Mesenchymal stem cell (in vitro differentiated cells and primary cell): ENCODE results near the gene LHX3.

ENCODE experiments used
- DNase-seq: peaks from one replicate; pipeline ENCODE4 v3.0.0-alpha.2; 2013
- H2AFZ ChIP-seq: one replicate; pipeline ENCODE4 v1.6.1; 2013; ENCODE audit warnings: low read depth, mild to moderate bottlenecking, control low read depth, inconsistent platforms, low read length, moderate library complexity
- H2AK5ac ChIP-seq: 2 replicates; pipeline ENCODE4 v1.6.1; 2013; ENCODE audit warnings: low read length, moderate library complexity, mild to moderate bottlenecking, inconsistent platforms; ENCODE audit not compliant: severe bottlenecking
- H2BK120ac ChIP-seq: one replicate; pipeline ENCODE4 v1.6.1; 2013; ENCODE audit warnings: low read depth, mild to moderate bottlenecking, inconsistent platforms, low read length, moderate library complexity
- H2BK12ac ChIP-seq, 2 experiments: one replicate each; pipeline ENCODE4 v1.6.1; 2013; ENCODE audit warnings: inconsistent platforms in 2 of 2, low read length in 2 of 2, mild to moderate bottlenecking in 2 of 2, moderate library complexity in 2 of 2, control low read depth in 1 of 2
- H2BK15ac ChIP-seq: one replicate; pipeline ENCODE4 v1.6.1; 2013; ENCODE audit warnings: mild to moderate bottlenecking, low read depth, inconsistent platforms; ENCODE audit not compliant: poor library complexity, severe bottlenecking
- H2BK5ac ChIP-seq: 2 replicates; pipeline ENCODE4 v1.6.1; 2013; ENCODE audit warnings: low read depth, mild to moderate bottlenecking, low read length, control low read depth, inconsistent platforms; ENCODE audit not compliant: poor library complexity, severe bottlenecking
- H3K14ac ChIP-seq, 2 experiments: one replicate each; pipeline ENCODE4 v1.6.1; 2013; ENCODE audit warnings: inconsistent platforms in 2 of 2, low read length in 2 of 2, control low read depth in 1 of 2, mild to moderate bottlenecking in 1 of 2, moderate library complexity in 1 of 2
- H3K18ac ChIP-seq, 2 experiments: one replicate each; pipeline ENCODE4 v1.6.1; 2013; ENCODE audit warnings: inconsistent platforms in 2 of 2, low read length in 2 of 2, control low read depth in 1 of 2, low read depth in 1 of 2, mild to moderate bottlenecking in 1 of 2
- H3K23ac ChIP-seq, 2 experiments: one replicate each; pipeline ENCODE4 v1.6.1; 2013; ENCODE audit warnings: inconsistent platforms in 2 of 2, low read length in 2 of 2, mild to moderate bottlenecking in 2 of 2, moderate library complexity in 2 of 2, control low read depth in 1 of 2
- H3K27ac ChIP-seq: 2 replicates; pipeline ENCODE4 v1.5.1; 2013; ENCODE audit warnings: mild to moderate bottlenecking, moderate library complexity, low read length, control low read depth, inconsistent platforms; ENCODE audit not compliant: poor library complexity, severe bottlenecking
- H3K27me3 ChIP-seq, 2 experiments: 2 replicates each; pipeline versions ENCODE4 v1.6.1 to v1.7.0; 2013; ENCODE audit warnings: low read length in 2 of 2, mild to moderate bottlenecking in 2 of 2, moderate library complexity in 2 of 2, control low read depth in 1 of 2, inconsistent platforms in 1 of 2; ENCODE audit not compliant: control insufficient read depth in 1 of 2, insufficient read depth in 1 of 2
- H3K36me3 ChIP-seq, 2 experiments: 2 replicates each; pipeline versions ENCODE4 v1.6.1 to v1.7.0; 2013; ENCODE audit warnings: low read length in 2 of 2, control low read depth in 1 of 2, inconsistent platforms in 1 of 2, low read depth in 1 of 2, mild to moderate bottlenecking in 1 of 2; ENCODE audit not compliant: insufficient read depth in 2 of 2, control insufficient read depth in 1 of 2
- H3K4ac ChIP-seq, 2 experiments: one replicate each; pipeline ENCODE4 v1.6.1; 2013; ENCODE audit warnings: inconsistent platforms in 2 of 2, low read length in 2 of 2, mild to moderate bottlenecking in 2 of 2, moderate library complexity in 2 of 2, control low read depth in 1 of 2, low read depth in 1 of 2
- H3K4me1 ChIP-seq: 2 replicates; pipeline ENCODE4 v1.6.1; 2013; ENCODE audit warnings: low read depth, low read length, control low read depth; ENCODE audit not compliant: control insufficient read depth, insufficient read depth
- H3K4me2 ChIP-seq: 2 replicates; pipeline ENCODE4 v1.6.1; 2013; ENCODE audit warnings: low read length, mild to moderate bottlenecking, inconsistent platforms; ENCODE audit not compliant: poor library complexity, severe bottlenecking
- H3K4me3 ChIP-seq, 2 experiments: 2 replicates each; pipeline versions ENCODE4 v1.5.1 to v1.7.0; 2013; ENCODE audit warnings: low read length in 2 of 2, mild to moderate bottlenecking in 2 of 2, control low read depth in 1 of 2, low read depth in 1 of 2; ENCODE audit not compliant: insufficient read depth in 1 of 2
- H3K79me1 ChIP-seq: replicated peaks from 2 replicates; pipeline ENCODE4 v1.6.1; 2013; ENCODE audit warnings: mild to moderate bottlenecking, control low read depth, low read length, inconsistent platforms; ENCODE audit not compliant: poor library complexity, severe bottlenecking
- H3K9ac ChIP-seq: 2 replicates; pipeline ENCODE4 v1.7.0; 2013; ENCODE audit warnings: mild to moderate bottlenecking, low read length, moderate library complexity
- H3K9me3 ChIP-seq: 2 replicates; pipeline ENCODE4 v1.7.0; 2013; ENCODE audit warnings: mild to moderate bottlenecking, low read length; ENCODE audit not compliant: control insufficient read depth
- H4K8ac ChIP-seq: one replicate; pipeline ENCODE4 v1.6.1; 2013; ENCODE audit warnings: inconsistent platforms, mild to moderate bottlenecking, low read length, moderate library complexity
- H4K91ac ChIP-seq: one replicate; pipeline ENCODE4 v1.6.1; 2013; ENCODE audit warnings: mild to moderate bottlenecking, low read length, inconsistent platforms
- WGBS: methylation state at CpG from one replicate; pipeline ENCODE4 v1.1.7; 2013; ENCODE audit warnings: mixed read lengths; 5-methylcytosine and 5-hydroxymethylcytosine counted together

Gene LHX3

DNA sequence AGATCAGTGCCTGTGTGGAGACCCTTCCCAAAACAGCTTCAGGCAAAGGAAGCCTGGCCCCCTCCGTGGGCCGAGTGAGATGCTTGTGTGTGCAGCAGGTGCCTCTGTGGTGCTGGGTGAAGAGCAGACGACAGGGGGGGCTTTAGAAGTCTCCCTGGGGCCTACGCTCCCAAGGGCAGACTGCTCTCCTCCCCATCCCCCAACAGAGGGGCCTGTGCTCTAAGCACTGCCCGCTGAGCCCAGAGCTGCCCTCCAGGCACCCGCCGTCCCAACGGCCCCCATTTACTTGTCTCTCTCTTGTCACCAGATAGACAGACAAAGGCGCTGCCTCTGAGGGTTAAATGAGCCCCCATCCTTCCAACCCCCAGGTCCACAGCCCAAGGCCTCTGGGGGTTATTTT, 2.7 kb upstream of the LHX3 start:
- Histone ChIP-seq H2AK5ac (no peak overlapping the region), H3K4me2 (no peak overlapping the region), H3K14ac (no peak overlapping the region), H3K23ac (no peak overlapping the region), H3K4me3 (no peak overlapping the region), H3K9me3 (no peaks in the 10 kb centered on the region), H2BK15ac (no peak overlapping the region), H2AFZ (no peak overlapping the region), H3K4ac (no peak overlapping the region), H2BK120ac (no peak overlapping the region), H3K79me1 (peaks cover 2% of the 10 kb centered on the region), H3K27me3 (peaks cover 20 to 24% of the 10 kb centered on the region in 2 experiments), H2BK5ac (no peak overlapping the region), H3K4me1 (peaks cover 10% of the 10 kb centered on the region), H3K18ac (no peak overlapping the region), H3K36me3 (peaks cover 7 to 51% of the 10 kb centered on the region in 2 experiments), H2BK12ac (no peak overlapping the region), H3K27ac (no peak overlapping the region), H3K9ac (no peak overlapping the region), H4K8ac (no peak overlapping the region), H4K91ac (no peak overlapping the region)
- WGBS, result 88% methylated on average over 9 of the region's 9 CpGs
- no peak for DNase-seq

DNA sequence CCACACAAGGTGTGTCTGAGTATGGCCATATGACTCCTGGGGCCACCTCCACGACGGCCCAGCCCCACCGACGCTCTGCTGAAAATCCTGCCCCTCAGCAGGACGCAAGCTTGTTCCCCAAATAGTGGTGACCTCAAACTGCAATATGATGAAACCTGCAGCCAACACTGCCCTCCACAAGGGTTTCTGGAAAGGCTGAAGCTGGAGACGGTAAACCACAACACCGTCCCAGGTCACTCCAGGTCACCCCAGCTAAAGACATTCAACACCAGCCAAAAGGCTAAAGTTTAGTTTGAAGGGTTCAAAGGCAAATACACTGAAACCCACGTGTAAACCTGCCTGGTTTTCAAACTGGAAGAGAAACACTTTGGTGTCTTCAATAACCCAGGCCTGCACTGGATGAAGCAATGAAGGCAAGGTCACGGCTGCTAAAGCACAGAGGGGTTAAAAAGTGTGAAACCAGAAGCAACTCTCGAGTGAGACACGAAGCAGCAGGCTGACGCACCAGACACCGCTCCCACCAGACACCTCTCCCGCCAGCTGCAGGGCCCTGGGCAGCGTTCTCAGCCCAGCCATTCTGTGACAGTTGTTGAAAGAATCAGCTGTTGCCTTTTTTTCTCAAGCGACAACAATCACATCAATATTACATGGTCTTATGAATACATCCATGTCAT, 1.8 kb upstream of the LHX3 start:
- Histone ChIP-seq H3K4me3 (no peak overlapping the region), H3K4me2 (no peak overlapping the region), H3K36me3 (peaks cover 3 to 44% of the 10 kb centered on the region in 2 experiments), H4K8ac (no peak overlapping the region), H3K9ac (no peak overlapping the region), H2AK5ac (no peak overlapping the region), H2BK5ac (no peak overlapping the region), H3K27me3 (peaks cover 27 to 30% of the 10 kb centered on the region in 2 experiments), H3K18ac (no peak overlapping the region), H3K14ac (no peak overlapping the region), H3K79me1 (peaks cover 2% of the 10 kb centered on the region), H3K23ac (no peak overlapping the region), H2BK12ac (no peak overlapping the region), H3K27ac (no peak overlapping the region), H3K9me3 (no peaks in the 10 kb centered on the region), H3K4me1 (peaks cover 12% of the 10 kb centered on the region), H2AFZ (no peak overlapping the region), H2BK120ac (no peak overlapping the region), H4K91ac (no peak overlapping the region), H3K4ac (no peak overlapping the region), H2BK15ac (no peak overlapping the region)
- WGBS, result 59% methylated on average over 16 of the region's 16 CpGs
- DNase-seq, result no peak

DNA sequence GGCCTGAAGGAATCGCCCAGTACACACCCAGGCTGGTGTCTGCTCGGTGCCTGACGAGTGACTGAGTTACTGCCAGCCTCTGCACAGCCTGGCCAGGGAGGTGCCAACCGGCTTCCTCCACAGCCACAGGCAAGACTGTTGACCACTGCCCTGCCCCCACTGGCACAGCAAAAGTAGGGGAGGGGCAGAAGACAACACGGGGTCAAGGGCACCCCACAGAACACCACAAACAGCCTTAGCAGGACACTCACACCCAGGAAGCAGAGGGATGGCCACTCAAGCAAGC, 722 bp upstream of the LHX3 start:
- H2BK12ac ChIP-seq, result no peak overlapping the region
- DNase-seq, result no peak

DNA sequence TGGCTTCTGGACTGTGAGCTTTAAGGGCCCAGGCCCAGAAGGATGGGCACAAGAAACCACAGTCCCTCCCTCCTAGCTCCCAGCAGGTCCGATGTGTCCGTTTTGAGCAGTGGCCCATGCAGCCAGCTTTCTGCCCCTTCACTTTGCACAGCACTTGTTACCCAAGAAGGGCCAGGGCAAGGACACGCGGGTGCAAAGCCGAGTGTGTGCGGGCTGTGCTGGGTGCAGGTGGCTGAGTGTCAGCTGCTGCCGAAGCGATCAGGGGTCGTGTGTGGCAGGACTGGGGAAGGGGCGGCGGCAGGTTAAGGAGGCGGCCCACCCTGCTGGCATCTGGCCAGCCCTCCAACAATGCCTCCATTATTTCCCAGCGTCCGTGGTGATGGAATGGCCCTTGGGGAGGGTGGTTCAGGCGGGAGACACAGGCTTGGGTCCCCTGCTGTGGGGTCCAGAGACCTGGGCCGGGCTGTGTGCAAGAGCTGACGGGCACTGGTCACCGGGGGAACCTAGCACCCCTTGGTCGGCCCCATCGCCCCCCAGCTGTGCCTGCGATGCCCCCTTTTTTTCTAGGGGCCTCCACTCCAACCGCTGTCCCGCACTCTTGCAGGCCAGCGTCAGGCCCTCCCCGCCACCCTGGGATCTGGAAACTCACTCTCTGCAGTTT, 653 bp downstream of the LHX3 start:
- H3K4me2 ChIP-seq, result no peak overlapping the region
- no peak overlapping the region for H3K23ac ChIP-seq
- H2AFZ ChIP-seq, result no peak overlapping the region
- WGBS, result 70% methylated on average over 22 of the region's 25 CpGs
- H2BK12ac ChIP-seq, result no peak overlapping the region
- H3K14ac ChIP-seq, result no peak overlapping the region
- peaks cover 16% of the 10 kb centered on the region for H3K4me1 ChIP-seq
- H3K27me3 ChIP-seq, result peaks cover 50 to 55% of the 10 kb centered on the region in 2 experiments
- H2BK15ac ChIP-seq, result no peak overlapping the region
- H3K27ac ChIP-seq, result no peak overlapping the region
- H2BK120ac ChIP-seq, result no peak overlapping the region
- H3K18ac ChIP-seq, result no peak overlapping the region
- no peak overlapping the region for H3K4ac ChIP-seq
- H3K36me3 ChIP-seq, result peaks cover 3 to 27% of the 10 kb centered on the region in 2 experiments
- DNase-seq, result no peak
- peaks cover 2% of the 10 kb centered on the region for H3K79me1 ChIP-seq
- no peaks in the 10 kb centered on the region for H3K9me3 ChIP-seq
- no peak overlapping the region for H2AK5ac ChIP-seq
- no peak overlapping the region for H2BK5ac ChIP-seq
- H3K4me3 ChIP-seq, result no peak overlapping the region
- no peak overlapping the region for H4K91ac ChIP-seq
- no peak overlapping the region for H3K9ac ChIP-seq
- H4K8ac ChIP-seq, result no peak overlapping the region

More for the DNA sequence above, 722 bp upstream of the LHX3 start:
- Histone ChIP-seq H3K4ac (no peak overlapping the region), H2AK5ac (no peak overlapping the region), H2AFZ (no peak overlapping the region), H4K91ac (no peak overlapping the region), H3K27me3 (peaks cover 36 to 41% of the 10 kb centered on the region in 2 experiments), H2BK120ac (no peak overlapping the region), H3K27ac (no peak overlapping the region), H4K8ac (no peak overlapping the region), H2BK15ac (no peak overlapping the region), H3K36me3 (peaks cover 3 to 34% of the 10 kb centered on the region in 2 experiments), H3K23ac (no peak overlapping the region), H3K9ac (no peak overlapping the region), H3K18ac (no peak overlapping the region), H2BK5ac (no peak overlapping the region), H3K79me1 (peaks cover 2% of the 10 kb centered on the region), H3K9me3 (no peaks in the 10 kb centered on the region), H3K4me3 (no peak overlapping the region), H3K4me2 (no peak overlapping the region), H3K14ac (no peak overlapping the region), H3K4me1 (peaks cover 12% of the 10 kb centered on the region)
- WGBS, result 86% methylated on average over 5 of the region's 5 CpGs
